GM18508 (cell line): ENCODE measurements around the gene GRAMD4.

ENCODE experiments used
- ATAC-seq: cut with Tn5 transposase; IDR thresholded peaks from one replicate; pipeline ENCODE4 v1.9.1; 2021; ENCODE audit warnings: moderate number of reproducible peaks; ENCODE audit not compliant: insufficient read depth, unreplicated experiment

Gene GRAMD4

GRCh38 chr22:46582281-46582933 lies 37.8 kb upstream of the GRAMD4 start:
- no peak for ATAC-seq

GRCh38 chr22:46583571-46583970 lies 36.6 kb upstream of the GRAMD4 start:
- no peak for ATAC-seq

GRCh38 chr22:46584081-46584921 lies 35.9 kb upstream of the GRAMD4 start:
- no peak for ATAC-seq

- no peak for ATAC-seq
Observed at GRCh38 chr22:46585340-46586122, 34.7 kb upstream of the GRAMD4 start.

- ATAC-seq = no peak
Observed at GRCh38 chr22:46586123-46586519, 34.1 kb upstream of the GRAMD4 start.

- no peak for ATAC-seq
Observed at GRCh38 chr22:46586531-46587011, 33.6 kb upstream of the GRAMD4 start.

GRCh38 chr22:46587061-46587460 lies 33.1 kb upstream of the GRAMD4 start:
- no peak for ATAC-seq

GRCh38 chr22:46587492-46588278 lies 32.5 kb upstream of the GRAMD4 start:
- ATAC-seq = no peak

GRCh38 chr22:46588279-46589140 lies 31.7 kb upstream of the GRAMD4 start:
- no peak for ATAC-seq

GRCh38 chr22:46589141-46589748 lies 30.9 kb upstream of the GRAMD4 start:
- ATAC-seq = no peak

- no peak for ATAC-seq
Observed at GRCh38 chr22:46589871-46590271, 30.3 kb upstream of the GRAMD4 start.

GRCh38 chr22:46590334-46590733 lies 29.9 kb upstream of the GRAMD4 start:
- no peak for ATAC-seq

- no peak for ATAC-seq
Observed at GRCh38 chr22:46591930-46592329, 28.3 kb upstream of the GRAMD4 start.

- ATAC-seq = no peak
Observed at GRCh38 chr22:46592390-46592872, 27.8 kb upstream of the GRAMD4 start.

GRCh38 chr22:46593211-46593681 lies 26.9 kb upstream of the GRAMD4 start:
- no peak for ATAC-seq

GRCh38 chr22:46593996-46594946 lies 25.9 kb upstream of the GRAMD4 start:
- no peak for ATAC-seq

- no peak for ATAC-seq
Observed at GRCh38 chr22:46594947-46595298, 25.3 kb upstream of the GRAMD4 start.
